BLaER1 (cell line): ENCODE results near the gene SYT1.
"Not testable (repeated sequence)": the region's sequence is repeated elsewhere in the genome, so short reads cannot be mapped to it uniquely, and the experiment has no call there.

ENCODE experiments used
- H3K27ac ChIP-seq: shearing (Covaris generic); formaldehyde crosslinking; 2 replicates; pipeline ENCODE4 v1.8.1; 2022
- H3K27me3 ChIP-seq: shearing (Covaris generic); formaldehyde crosslinking; 2 replicates; pipeline ENCODE4 v1.8.1; 2022
- H3K36me3 ChIP-seq: shearing (Covaris generic); formaldehyde crosslinking; 2 replicates; pipeline ENCODE4 v1.8.1; 2022
- H3K4me1 ChIP-seq: shearing (Covaris generic); formaldehyde crosslinking; 2 replicates; pipeline ENCODE4 v1.8.1; 2022
- H3K4me2 ChIP-seq: shearing (Covaris generic); formaldehyde crosslinking; 2 replicates; pipeline ENCODE4 v1.8.1; 2022
- H3K4me3 ChIP-seq: shearing (Covaris generic); formaldehyde crosslinking; 2 replicates; pipeline ENCODE4 v1.8.1; 2022
- H3K9ac ChIP-seq: shearing (Covaris generic); formaldehyde crosslinking; 2 replicates; pipeline ENCODE4 v1.8.1; 2022
- H3K9me3 ChIP-seq: shearing (Covaris generic); formaldehyde crosslinking; 2 replicates; pipeline ENCODE4 v1.8.1; 2022
- H4K20me1 ChIP-seq: shearing (Covaris generic); formaldehyde crosslinking; 2 replicates; pipeline ENCODE4 v1.8.1; 2022
- Cebpa-rat ChIP-seq: shearing (Covaris generic); IDR thresholded peaks from 2 replicates; pipeline ENCODE4 v1.8.1; 2022

The SYT1 gene

GRCh38 chr12:79183926-79184325 lies 319.4 kb downstream of the SYT1 start:
- no peaks in the 10 kb centered on the region for H3K27me3 ChIP-seq
- H3K4me3 ChIP-seq, result no peak overlapping the region
- peaks cover 17% of the 10 kb centered on the region for H3K4me1 ChIP-seq
- H3K9me3 ChIP-seq, result no peaks in the 10 kb centered on the region
- H3K27ac ChIP-seq, result no peak overlapping the region
- H3K9ac ChIP-seq, result no peak overlapping the region
- no peak for TF ChIP-seq Cebpa-rat
- H3K4me2 ChIP-seq, result no peak overlapping the region
- H3K36me3 ChIP-seq, result peaks cover 34% of the 10 kb centered on the region
- H4K20me1 ChIP-seq, result peaks cover 12% of the 10 kb centered on the region; the same call in 1 of the 2 replicates

GRCh38 chr12:79186506-79186905 lies 321.9 kb downstream of the SYT1 start:
- Histone ChIP-seq H3K4me3 (no peak overlapping the region), H3K27me3 (no peaks in the 10 kb centered on the region), H3K9me3 (no peaks in the 10 kb centered on the region), H3K27ac (no peak overlapping the region), H3K36me3 (peaks cover 22% of the 10 kb centered on the region), H3K4me2 (peak overlapping the region; percentile 40), H3K4me1 (peaks cover 23% of the 10 kb centered on the region), H3K9ac (no peak overlapping the region), H4K20me1 (peaks cover 12% of the 10 kb centered on the region; the same call in 1 of the 2 replicates)
- no peak for TF ChIP-seq Cebpa-rat

- TF ChIP-seq Cebpa-rat, result no peak
- no peak overlapping the region for H3K27ac ChIP-seq
- peaks cover 18% of the 10 kb centered on the region for H3K36me3 ChIP-seq
- peaks cover 26% of the 10 kb centered on the region for H3K4me1 ChIP-seq
- no peaks in the 10 kb centered on the region for H3K9me3 ChIP-seq
- no peak overlapping the region for H3K9ac ChIP-seq
- no peak overlapping the region for H3K4me2 ChIP-seq
- H3K27me3 ChIP-seq, result no peaks in the 10 kb centered on the region
- H3K4me3 ChIP-seq, result no peak overlapping the region
- H4K20me1 ChIP-seq, result peaks cover 12% of the 10 kb centered on the region; the same call in 1 of the 2 replicates
Observed at GRCh38 chr12:79187032-79187431, 322.5 kb downstream of the SYT1 start.

GRCh38 chr12:79191391-79191790 lies 326.8 kb downstream of the SYT1 start:
- Histone ChIP-seq H3K9ac (no peak overlapping the region), H3K4me1 (peaks cover 12% of the 10 kb centered on the region), H3K4me3 (no peak overlapping the region), H3K27ac (no peak overlapping the region), H4K20me1 (0 out of 2 replicates have a peak, but pooled peaks cover 3% of the 10 kb centered on the region), H3K27me3 (no peaks in the 10 kb centered on the region), H3K4me2 (peak overlapping the region; percentile 19), H3K9me3 (no peaks in the 10 kb centered on the region), H3K36me3 (peaks cover 11% of the 10 kb centered on the region)
- no peak for TF ChIP-seq Cebpa-rat

GRCh38 chr12:79194595-79194994 lies 330.0 kb downstream of the SYT1 start:
- H3K36me3 ChIP-seq, result peaks cover 13% of the 10 kb centered on the region; the same call in 1 of the 2 replicates
- TF ChIP-seq Cebpa-rat, result no peak
- H3K9ac ChIP-seq, result no peak overlapping the region
- no peaks in the 10 kb centered on the region for H3K27me3 ChIP-seq
- no peak overlapping the region for H3K4me2 ChIP-seq
- H3K9me3 ChIP-seq, result no peaks in the 10 kb centered on the region
- H3K4me3 ChIP-seq, result no peak overlapping the region
- no peak overlapping the region for H3K27ac ChIP-seq
- peaks cover 8% of the 10 kb centered on the region; the same call in 1 of the 2 replicates for H3K4me1 ChIP-seq
- H4K20me1 ChIP-seq, result no peaks in the 10 kb centered on the region

GRCh38 chr12:79199166-79199565 lies 334.6 kb downstream of the SYT1 start:
- Histone ChIP-seq H3K9ac (no peak overlapping the region), H3K4me1 (no peaks in the 10 kb centered on the region), H4K20me1 (no peaks in the 10 kb centered on the region), H3K9me3 (no peaks in the 10 kb centered on the region), H3K36me3 (peaks cover 13% of the 10 kb centered on the region; the same call in 1 of the 2 replicates), H3K27me3 (no peaks in the 10 kb centered on the region), H3K27ac (no peak overlapping the region), H3K4me3 (no peak overlapping the region), H3K4me2 (no peak overlapping the region)
- TF ChIP-seq Cebpa-rat, result no peak

GRCh38 chr12:79200176-79200575 lies 335.6 kb downstream of the SYT1 start:
- Histone ChIP-seq H3K27me3 (no peaks in the 10 kb centered on the region), H3K27ac (no peak overlapping the region), H3K36me3 (peaks cover 13% of the 10 kb centered on the region; the same call in 1 of the 2 replicates), H4K20me1 (no peaks in the 10 kb centered on the region), H3K4me1 (no peaks in the 10 kb centered on the region), H3K4me2 (no peak overlapping the region), H3K4me3 (no peak overlapping the region), H3K9me3 (no peaks in the 10 kb centered on the region), H3K9ac (no peak overlapping the region)
- TF ChIP-seq Cebpa-rat, result no peak

- Histone ChIP-seq H3K36me3 (peaks cover 9% of the 10 kb centered on the region; the same call in 1 of the 2 replicates), H3K27ac (no peak overlapping the region), H3K4me3 (no peak overlapping the region), H3K27me3 (no peaks in the 10 kb centered on the region), H3K4me1 (no peaks in the 10 kb centered on the region), H3K9me3 (no peaks in the 10 kb centered on the region), H3K9ac (no peak overlapping the region), H3K4me2 (no peak overlapping the region), H4K20me1 (no peaks in the 10 kb centered on the region)
- no peak for TF ChIP-seq Cebpa-rat
Observed at GRCh38 chr12:79203058-79203647, 338.6 kb downstream of the SYT1 start.

- H4K20me1 ChIP-seq, result no peaks in the 10 kb centered on the region
- H3K9me3 ChIP-seq, result no peaks in the 10 kb centered on the region
- no peak overlapping the region for H3K4me2 ChIP-seq
- H3K9ac ChIP-seq, result no peak overlapping the region
- H3K27ac ChIP-seq, result no peak overlapping the region
- H3K36me3 ChIP-seq, result peaks cover 4% of the 10 kb centered on the region; the same call in 1 of the 2 replicates
- H3K4me3 ChIP-seq, result no peak overlapping the region
- no peak for TF ChIP-seq Cebpa-rat
- no peaks in the 10 kb centered on the region for H3K27me3 ChIP-seq
- H3K4me1 ChIP-seq, result no peaks in the 10 kb centered on the region
Observed at GRCh38 chr12:79206871-79207270, 342.3 kb downstream of the SYT1 start.

GRCh38 chr12:79210403-79210802 lies 345.8 kb downstream of the SYT1 start:
- H3K36me3 ChIP-seq, H3K27me3 ChIP-seq, H3K9me3 ChIP-seq, H3K4me3 ChIP-seq, H3K4me1 ChIP-seq, H3K9ac ChIP-seq, H3K4me2 ChIP-seq, H3K27ac ChIP-seq, H4K20me1 ChIP-seq: not testable (repeated sequence)
